ENCODE measurements around the gene SULT1E1.

Gene SULT1E1, protein sequence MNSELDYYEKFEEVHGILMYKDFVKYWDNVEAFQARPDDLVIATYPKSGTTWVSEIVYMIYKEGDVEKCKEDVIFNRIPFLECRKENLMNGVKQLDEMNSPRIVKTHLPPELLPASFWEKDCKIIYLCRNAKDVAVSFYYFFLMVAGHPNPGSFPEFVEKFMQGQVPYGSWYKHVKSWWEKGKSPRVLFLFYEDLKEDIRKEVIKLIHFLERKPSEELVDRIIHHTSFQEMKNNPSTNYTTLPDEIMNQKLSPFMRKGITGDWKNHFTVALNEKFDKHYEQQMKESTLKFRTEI

DNA sequence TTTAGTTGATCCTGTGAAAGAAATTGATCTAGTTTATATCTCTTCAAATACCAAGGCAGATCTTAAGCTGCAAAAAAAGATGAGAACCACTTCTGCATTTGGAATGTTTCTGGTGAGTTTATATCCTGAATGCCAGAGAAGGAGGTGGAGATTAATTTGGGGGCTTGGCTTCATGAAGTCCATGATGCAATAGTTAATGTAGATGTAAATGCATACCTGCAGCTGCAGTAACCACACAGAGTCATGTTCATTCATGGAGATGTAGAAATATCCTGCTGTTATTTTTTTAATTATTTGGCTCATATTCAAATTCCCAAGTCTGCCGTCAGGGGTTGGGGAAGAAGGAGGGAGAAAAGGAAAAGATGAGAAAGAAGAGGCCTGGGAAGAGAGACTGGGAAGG, at the start of gene SULT1E1:
Gene SULT1E1 (minus strand): TSS at position 94 of the 400 bp plus-strand sequence. CDS start 2,501 bp downstream, outside the sequence.
- no peak for DNase-seq (ENCODE audit: low read depth in 3 of 3)

DNA sequence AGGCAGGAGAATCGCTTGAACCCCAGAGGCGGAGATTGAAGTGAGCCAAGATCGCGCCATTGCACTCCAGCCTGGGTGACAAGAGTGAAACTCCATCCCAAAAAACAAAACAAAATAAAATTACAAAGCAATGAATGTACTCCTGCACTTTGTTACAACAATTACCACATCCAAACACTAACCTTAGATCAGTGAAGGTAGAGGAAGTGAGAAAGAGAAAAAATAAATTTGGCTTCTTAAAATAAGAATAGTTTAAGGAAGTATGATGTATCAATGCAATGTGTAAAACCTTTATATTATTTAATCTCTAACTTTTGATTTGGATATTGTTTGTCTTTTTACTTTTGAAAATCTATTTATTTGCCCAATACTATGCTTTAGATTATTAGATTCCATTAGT, 49.2 kb upstream of the SULT1E1 start:
- no peak for DNase-seq (ENCODE audit: low read depth in 3 of 3)

DNA sequence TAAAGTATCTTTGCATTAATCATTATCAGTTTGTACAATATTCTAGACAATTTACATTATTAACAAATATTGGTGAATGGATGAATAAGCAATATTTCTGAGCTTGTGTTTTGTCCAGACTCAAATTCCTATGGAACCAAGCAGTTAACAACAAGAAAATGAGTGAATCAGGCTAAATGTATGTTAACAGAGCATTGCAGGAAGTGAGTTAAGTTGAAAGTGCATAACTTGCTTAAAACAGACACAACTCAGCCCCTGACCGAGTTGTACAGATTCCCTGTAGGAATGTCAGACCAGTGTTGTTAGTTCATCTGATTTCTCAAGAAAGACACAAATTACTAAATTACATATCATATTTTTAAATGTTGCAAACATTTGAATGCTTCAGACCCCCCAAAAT, 47.2 kb upstream of the SULT1E1 start:
- no peak for DNase-seq (ENCODE audit: low read depth in 3 of 3)

DNA sequence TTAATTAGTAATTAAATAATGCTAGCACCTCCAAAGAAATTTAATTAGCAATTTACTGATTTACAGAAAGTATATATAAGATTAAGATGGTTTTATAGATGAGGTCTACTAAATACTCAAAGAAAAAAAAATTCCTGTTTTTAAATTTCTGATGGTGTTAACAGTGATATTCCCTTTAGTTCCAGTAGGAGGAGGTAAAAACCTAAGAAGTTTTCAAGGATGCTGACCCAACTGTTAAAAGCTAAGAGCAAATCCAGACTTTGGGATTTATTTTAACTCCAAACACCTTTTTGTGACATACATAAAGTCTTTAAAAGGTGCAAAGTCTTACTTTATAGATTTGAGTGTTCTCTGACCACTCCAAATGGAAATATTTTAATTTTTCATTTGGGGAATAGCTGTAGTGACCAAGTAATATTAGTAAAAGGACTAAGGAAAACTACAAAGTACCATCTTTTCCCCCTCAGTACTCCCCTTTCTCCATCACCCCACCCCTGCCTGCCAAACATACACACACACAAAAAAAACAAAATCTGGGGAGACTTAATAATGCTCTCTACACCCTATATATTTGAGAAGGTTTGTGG, 36.7 kb upstream of the SULT1E1 start:
- no peak for DNase-seq (ENCODE audit: low read depth in 3 of 3)

DNA sequence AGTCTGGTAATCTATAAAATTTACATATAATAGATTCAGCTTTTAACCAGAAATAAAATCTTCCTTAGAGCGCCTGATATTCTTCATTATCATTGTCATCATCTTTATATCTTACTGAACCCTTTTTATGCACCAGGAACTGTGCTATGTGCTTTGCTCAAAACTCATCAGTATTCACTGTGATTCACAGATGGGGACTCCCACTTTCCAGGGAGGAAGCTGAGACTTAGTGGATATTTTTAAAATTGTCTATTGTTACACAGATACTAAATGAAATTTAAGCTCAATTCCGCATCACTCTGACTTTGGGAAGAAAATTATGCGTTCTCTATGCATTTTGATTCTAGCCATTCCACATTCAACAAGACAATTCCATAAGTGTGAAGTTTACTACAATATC, 34.8 kb upstream of the SULT1E1 start:
- no peak for DNase-seq (ENCODE audit: low read depth in 3 of 3)

DNA sequence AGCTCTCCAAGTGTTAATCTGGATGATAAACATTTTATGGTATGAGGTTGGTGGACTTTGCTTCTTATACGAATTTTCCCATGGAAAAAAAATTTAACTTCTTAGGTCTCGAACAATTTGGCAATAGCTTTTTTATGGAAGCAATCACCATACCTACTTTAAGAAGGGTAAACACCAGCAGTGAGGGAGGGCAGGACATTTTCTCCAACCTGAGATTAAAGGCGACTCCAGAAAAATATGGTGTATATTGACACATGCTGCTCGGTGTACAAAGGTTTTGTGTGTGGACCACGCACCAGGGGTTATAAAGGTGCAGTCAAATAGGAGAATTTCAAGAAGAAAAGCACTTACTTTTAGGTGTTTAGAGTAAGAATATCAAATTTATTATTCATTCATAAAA, 34.2 kb upstream of the SULT1E1 start:
- no peak for DNase-seq (ENCODE audit: low read depth in 3 of 3)

DNA sequence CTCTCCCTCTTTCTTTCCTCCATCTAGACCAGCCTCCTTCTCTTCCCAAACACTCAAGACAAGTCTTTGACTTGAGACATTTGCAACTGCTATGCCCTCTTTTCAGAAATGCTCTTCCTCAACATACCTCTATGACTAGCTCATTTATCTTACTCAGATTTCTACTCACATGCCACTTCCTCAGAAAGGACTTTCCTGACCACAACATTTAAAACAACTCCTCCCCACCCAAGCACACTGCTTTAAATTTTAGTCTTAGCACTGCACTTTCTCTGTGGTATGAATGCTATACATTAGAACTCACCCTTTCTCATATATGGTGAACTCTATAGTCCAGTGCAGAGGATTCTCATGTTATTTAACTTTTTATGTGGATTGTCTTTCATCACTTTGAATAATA, 28.4 kb upstream of the SULT1E1 start:
- DNase-seq (ENCODE audit: low read depth in 3 of 3) = no peak

DNA sequence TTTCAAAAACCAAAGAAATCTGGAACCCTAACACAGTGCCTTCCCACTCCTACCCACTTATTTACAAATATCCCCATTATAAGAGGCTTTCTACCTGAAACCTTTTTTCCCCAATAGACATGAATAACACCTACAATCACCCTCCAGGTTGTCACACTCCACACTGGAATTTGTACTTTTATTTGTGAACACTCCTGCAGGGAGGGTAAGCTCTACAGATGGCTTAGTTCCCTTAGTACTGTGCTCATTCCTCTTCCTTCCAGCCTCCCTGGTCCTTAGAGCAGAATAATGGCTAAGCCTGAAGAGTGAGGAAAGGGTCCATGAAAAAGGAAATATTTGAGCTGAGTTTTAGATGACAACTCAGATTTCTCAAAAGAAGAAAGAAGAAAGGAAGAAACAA, 22.2 kb upstream of the SULT1E1 start:
- DNase-seq (ENCODE audit: low read depth in 3 of 3) = no peak

DNA sequence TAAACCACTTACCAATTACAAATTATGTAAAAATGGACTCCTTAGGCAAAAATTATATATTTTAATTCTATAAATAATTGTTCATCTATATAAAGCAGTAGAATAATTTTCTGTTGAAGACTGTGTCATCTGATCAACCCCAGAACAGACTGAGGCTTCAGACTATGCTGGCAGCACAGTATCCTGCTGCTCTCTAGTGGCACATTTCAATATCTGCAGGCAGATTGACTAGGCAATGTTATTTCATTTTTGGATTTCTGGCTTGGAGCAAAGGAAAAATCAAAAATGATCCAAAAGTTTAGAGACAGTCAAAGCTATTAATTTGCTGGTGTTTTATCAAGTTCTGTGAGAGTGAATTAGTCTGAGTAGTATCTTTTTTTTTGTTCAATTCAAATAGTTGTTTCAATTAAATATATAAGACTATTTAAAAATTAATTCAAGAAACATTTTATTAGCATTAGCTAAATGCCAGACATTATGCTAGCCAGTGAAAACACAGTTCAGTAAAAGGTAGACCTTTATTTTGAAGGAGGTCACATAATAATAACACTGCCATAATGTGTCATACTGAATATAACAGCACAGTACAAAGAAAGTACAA, 21.3 kb upstream of the SULT1E1 start:
- peak in 1 of 3 experiments; percentile 11 for DNase-seq (ENCODE audit: low read depth in 3 of 3)

DNA sequence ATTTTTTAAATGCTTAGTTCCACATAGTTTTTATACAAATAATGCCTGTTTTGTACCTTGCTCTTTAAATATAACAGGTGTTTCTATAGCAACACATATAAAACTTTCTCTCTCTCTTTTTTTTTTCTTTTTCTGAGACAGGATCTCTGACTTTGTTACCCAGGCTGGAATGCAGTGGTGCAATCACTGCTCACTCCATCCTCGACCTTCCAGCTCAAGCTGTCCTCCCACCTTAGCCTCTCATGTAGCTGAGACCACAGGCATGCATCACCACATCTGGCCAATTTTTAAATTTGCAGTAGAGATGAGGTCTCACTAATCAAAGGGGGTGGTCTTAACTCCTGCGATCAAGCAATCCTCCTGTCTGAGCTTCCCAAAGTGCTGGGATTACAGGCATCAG, 18.3 kb upstream of the SULT1E1 start:
- DNase-seq (ENCODE audit: low read depth in 3 of 3) = no peak

DNA sequence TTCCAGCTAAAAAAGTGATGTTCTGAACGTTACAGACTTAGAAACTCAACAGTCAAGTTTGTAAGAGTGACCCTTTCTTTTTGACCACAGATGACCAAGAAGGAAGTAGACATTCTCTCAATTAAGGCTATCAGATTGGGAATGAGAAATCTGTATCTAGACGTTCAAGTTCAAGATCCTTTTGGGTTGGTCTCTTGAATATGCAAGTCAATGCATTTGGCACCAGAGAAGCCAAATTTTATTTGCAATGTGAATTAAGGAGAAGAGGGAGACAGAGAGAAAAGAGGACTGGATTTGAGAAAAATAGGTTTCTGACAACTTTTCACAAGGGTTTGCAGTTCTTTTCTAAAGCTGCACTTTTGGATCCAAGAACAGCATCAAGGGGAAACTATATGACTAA, 17.5 kb upstream of the SULT1E1 start:
- DNase-seq (ENCODE audit: low read depth in 3 of 3) = no peak

DNA sequence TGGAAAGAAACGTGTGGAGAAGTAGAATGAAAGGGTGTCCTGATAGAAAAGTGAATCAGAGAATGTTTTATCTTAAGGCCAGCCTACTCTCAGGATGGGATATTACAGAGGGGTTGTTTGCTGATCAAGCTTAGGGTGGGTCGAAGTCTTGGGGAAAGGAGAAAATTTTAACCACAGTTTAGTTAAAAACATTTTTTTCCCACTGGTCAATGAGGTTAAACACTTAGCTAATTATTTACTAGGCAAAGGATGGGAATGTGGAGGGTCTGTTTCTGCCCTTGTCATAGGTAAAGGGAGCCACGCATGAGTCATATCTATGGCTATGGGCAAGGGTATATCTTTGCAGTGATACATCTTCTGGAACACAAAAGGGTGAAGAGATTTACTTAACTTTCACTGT, 16.1 kb upstream of the SULT1E1 start:
- no peak for DNase-seq (ENCODE audit: low read depth in 3 of 3)

DNA sequence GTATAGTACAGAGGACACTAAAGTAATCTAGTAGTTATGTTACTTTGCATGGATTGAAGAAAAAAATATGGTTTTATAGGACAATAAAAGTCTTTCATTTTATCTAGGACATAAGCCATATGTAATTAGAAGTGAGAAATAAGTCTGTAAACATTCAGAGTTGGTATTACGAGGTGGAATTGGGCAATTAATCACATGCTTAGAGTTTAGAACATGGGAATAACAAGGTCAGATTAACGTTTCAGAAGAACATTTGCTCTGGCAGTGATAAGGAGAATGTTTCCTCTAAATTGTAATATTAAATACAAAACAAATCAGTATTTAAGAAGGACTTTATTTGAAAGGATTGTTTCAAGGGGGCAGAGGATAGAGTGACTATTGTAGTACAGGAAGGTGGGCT, 15.6 kb upstream of the SULT1E1 start:
- DNase-seq (ENCODE audit: low read depth in 3 of 3) = no peak

DNA sequence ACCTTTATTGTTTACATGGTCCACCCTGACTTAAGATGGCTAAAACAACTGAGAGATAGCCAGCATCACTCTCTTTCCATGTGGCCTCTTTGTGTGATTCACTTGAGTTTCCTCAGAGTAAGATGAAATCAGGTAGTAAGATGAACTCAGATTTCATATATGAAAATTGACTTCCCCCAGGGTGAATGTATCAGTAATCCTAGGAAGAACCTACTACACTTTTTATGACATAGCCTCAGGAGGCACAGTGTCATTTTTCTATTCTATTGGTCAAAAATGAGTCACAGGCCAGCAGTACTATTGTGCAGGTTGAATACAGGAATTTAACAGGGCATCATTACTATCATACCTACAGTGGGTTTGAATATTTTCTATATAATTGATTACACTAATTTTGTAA, 14.6 kb upstream of the SULT1E1 start:
- no peak for DNase-seq (ENCODE audit: low read depth in 3 of 3)

DNA sequence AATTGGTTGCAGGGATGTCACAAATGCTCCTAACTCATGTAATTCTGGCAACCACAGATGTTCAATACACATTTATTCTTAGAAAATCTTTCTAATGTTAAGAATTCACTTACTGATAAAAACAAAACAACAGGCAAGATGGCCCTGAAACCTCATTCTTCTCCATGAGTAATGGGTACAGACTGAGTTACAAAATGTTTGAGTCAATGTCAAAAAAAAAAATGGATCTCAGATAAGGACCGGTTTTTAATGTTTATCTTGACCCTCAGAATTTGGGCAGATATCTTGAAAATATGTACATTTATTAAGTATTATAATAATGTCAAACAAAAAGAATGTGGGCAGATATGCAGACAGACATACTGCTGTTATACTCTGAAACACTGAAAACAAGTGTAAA, 1.8 kb upstream of the SULT1E1 start:
- no peak for DNase-seq (ENCODE audit: low read depth in 3 of 3)

DNA sequence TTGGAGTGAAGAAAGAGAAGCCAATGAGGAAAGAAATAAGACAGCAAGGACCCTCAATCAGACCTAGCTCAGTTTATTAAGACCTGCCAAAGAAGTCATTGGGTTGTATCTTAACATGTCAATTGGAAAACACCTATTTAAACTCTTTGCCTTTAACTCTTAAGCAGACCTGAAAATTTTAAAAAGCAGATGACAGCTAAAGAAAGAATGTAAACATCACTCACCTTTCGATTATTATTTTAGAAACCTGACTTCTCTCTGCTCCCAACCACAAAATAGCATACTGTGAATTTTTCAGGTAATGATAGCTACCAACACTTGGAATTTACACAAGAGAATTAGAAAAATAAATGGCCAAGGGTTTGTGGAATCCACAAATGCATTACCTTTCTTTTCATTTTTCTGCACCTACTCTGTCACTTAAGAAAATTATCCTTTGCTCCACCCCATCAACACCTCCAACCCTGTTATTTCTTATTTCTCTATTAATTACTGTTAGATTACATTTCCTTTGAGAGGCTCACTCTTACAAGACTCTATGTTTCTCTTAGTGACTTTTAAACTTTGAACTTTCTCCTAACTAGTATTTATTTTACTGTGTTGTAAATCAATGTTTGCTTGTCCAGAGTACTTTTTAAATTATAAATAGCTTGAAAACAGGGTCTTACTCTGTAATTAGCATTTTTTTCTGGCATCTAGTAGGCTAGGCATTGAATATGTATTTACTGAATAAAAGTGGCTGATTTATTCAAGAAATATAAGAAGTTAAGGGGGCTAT, 765 bp upstream of the SULT1E1 start:
- DNase-seq (ENCODE audit: low read depth in 3 of 3) = no peak

DNA sequence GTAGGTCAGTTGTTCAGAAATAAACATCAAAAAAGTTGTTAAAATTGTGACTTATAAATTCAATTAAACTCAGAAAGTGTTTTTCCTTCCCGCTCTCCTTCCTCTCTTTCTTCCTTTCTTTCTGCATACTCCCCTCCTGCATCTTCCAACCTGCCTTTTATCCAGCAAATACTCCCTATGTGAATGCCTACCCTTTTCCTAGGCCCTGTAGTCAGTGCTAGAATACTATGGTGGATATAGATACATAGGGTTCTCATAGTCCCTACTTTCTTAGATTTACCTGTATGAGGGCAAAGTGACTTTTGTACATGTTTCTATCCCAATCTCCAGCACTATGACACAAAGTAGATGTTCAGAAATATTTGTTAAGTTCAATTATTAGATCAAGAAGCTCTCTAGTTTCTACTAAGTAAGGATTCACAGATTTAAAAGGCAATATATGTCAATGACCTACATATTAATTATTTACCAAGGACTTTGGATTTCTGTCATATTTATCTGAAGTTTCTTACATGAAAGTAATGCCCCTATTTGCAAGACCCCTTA, 732 bp downstream of the SULT1E1 start:
- DNase-seq (ENCODE audit: low read depth in 3 of 3) = no peak

DNA sequence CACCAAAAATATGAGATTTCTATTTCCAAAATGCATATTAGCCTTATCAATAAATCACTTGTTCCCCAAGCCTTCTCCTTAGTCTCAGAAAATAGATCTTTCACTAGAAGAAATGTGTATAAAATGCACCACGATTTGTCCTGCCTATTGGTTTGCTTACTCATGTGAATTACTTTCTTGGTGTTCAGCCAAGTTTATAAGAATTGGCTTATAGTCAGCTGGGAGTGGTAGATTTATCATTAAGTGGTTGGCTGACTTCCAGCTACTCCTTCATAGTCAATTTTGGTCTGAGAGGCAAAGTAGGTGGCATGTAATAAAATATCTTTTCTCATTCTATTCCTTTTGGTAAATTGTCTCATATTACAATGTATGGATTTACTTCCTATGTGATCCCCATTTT, 1.3 kb downstream of the SULT1E1 start:
- no peak for DNase-seq (ENCODE audit: low read depth in 3 of 3)

DNA sequence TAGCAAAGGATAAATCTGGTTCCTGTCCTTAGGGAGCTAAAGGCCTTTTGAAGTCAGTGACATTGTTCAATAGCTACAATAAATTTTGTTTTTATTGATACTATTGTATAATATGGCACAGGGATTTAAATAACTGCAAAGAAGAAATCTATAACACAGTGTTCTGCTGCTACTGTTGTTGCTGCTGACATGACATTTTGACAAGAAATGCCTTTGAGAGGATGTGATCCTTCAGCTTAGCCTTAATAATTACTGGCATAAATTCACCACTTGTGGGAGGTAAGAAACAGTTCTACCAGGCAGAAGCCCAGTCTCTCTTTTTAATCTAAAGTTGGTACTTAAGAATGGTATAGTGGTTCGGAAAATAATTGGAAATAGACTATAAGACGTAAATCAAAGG, 4.1 kb downstream of the SULT1E1 start:
- DNase-seq (ENCODE audit: low read depth in 3 of 3) = no peak

DNA sequence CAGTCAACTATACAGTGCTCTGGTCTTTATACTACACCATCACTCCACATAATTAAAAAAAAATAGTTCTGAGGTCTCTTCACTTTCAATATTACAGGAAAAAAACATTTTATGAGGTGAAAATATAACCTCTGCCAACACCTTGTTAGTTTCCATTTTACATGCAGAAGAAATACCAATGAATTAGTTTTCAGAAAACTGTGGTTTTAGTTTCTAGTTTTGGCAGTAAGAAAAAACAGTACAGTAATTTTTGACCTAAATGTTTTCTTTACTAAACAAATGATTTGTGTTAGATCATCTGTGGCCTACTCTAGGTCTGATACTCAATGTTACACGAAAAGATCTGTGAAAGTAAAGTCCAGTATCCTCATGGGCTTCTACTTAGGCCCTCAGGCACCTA, 10.0 kb downstream of the SULT1E1 start:
- DNase-seq (ENCODE audit: low read depth in 3 of 3) = no peak

DNA sequence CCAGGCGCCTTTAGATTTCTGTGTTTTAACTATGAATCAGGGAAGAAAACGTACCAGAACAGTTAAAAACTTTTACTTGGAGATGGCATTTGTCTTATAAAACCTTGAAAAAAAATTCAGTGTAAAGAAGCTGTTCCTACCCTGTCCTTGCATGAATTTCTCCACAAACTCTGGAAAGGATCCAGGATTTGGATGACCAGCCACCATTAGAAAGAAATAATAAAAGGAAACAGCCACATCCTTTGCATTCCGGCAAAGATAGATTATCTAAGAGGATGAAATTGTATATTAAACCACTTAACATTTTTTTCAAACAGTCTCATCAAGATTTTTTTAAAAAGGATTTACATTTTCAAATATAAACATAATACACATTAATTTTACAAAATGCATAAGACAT, 10.6 kb downstream of the SULT1E1 start:
- DNase-seq (ENCODE audit: low read depth in 3 of 3) = no peak

DNA sequence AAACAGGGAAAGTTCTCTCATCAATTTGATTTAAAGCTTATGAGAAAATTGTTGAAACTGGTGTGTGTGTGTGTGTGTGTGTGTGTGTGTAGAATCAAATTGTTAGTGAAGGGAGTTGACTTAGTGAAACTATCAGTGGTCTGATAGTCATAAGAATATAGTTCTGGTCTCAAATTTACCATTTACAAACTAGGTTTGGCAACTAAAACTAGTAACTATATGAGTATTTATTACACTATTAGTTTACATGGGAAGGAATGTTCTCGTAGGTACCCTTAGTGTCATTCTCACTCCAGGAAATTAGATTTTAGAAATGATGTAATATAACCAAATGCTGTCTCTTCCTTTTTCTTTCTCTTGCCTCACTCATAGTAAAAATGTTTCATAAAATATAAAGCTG, 11.9 kb downstream of the SULT1E1 start:
- DNase-seq (ENCODE audit: low read depth in 3 of 3) = no peak

Measured in stimulated activated CD4-positive, alpha-beta T cell treated with anti-CD3 and anti-CD28 coated beads, TNF-alpha, amount 100 ng/mL, for 24 hours (primary cell).